ENCODE data around the gene GRIN2D.

GRIN2D gene

DNA sequence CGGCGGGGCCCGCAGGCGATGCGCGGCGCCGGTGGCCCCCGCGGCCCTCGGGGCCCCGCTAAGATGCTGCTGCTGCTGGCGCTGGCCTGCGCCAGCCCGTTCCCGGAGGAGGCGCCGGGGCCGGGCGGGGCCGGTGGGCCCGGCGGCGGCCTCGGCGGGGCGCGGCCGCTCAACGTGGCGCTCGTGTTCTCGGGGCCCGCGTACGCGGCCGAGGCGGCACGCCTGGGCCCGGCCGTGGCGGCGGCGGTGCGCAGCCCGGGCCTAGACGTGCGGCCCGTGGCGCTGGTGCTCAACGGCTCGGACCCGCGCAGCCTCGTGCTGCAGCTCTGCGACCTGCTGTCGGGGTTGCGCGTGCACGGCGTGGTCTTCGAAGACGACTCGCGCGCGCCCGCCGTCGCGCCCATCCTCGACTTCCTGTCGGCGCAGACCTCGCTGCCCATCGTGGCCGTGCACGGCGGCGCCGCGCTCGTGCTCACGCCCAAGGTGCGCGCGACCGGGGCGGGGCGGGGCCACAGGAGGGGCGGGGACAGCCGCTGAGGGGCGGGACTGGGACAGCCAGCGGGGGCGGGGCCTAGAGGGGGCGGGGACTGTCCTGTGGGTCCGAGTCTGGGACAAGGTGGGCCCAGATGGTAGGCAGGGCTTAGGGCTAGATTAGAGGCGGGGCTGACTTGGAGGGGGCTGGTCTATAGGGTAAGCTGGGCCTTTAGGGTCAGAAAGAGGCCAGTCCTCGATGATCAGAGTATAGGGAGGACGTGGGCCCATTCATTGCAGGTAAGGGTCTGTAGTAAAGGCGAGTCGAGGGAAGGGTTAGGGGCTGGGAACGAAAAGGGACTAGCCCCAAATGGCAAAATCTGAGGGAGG is 5.1 kb downstream of the GRIN2D start:
- peak; percentile 79 for DNase-seq

DNA sequence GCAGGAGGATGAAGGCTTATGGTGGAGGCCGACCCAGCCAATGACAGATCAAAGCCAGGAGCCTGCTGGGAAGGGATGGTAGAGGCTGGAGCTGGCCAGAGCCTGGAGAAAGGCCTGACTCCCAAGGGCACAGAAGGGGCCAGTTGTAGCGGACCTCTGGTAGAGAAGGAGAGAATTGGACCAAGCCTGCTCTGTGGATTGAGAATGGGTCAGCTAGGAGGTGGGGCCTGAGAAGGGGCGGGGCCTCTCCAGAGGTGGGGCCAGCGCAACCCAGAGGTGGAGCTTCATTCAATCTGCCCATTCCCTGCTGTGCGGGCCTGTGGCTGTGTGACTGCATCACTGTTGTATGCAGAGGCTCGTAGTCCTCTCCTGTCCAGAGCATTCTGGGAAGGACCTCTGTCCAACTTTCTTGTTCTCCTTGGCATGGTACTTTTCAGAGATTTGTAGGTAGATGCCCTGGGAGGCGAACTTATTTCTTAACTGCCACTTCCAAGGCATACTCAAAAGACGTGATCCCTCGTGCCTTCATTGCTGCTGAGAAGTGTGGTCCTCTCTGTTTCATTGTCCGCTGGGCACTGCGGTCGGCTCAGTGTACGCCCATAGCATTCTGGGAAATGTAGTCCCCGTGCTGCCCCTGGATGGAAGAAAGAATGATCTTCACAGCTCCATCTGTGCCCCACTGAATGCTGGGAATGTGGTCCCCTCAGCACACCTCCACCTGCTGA is 6.7 kb downstream of the GRIN2D start:
- no peak for DNase-seq

DNA sequence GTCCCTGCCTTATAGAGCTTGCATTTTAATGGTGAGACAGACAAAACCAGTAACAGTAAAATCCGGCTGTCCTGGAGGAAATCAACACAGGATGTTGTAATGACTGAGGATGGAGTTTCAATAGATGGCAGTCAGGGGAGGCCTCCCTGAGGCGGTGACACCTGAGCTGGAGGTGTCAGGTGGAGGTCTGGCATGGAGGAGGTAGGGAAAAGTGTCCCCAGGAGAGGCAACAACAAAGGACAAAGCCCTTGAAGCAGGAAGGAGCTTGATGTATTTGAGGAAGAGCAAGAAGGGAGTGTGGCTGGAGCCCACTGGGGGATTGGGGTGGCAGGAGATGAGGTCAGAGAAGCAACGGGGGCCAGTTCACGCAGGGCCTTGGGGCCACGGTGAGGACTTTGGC is 7.8 kb downstream of the GRIN2D start:
- no peak for DNase-seq

DNA sequence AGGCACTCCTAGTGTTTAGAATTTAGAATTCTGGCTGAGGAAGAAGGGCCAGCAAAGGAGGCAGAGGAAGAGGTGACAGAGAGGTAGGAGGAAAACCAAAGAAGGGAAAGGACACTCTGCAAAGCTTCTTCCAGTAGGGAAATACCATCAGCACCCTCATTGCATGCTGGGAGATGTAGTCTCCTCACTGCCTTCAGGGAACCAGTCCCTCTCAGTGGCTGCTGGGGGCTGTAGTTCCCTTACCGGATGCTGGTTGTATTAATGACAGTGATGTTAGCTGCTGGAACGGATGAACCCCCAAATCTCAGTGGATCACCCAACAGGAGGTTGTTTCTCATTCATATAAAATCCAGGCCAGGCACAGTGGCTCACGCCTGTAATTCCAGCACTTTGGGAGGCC is 10.1 kb downstream of the GRIN2D start:
- DNase-seq, result peak; percentile 41

DNA sequence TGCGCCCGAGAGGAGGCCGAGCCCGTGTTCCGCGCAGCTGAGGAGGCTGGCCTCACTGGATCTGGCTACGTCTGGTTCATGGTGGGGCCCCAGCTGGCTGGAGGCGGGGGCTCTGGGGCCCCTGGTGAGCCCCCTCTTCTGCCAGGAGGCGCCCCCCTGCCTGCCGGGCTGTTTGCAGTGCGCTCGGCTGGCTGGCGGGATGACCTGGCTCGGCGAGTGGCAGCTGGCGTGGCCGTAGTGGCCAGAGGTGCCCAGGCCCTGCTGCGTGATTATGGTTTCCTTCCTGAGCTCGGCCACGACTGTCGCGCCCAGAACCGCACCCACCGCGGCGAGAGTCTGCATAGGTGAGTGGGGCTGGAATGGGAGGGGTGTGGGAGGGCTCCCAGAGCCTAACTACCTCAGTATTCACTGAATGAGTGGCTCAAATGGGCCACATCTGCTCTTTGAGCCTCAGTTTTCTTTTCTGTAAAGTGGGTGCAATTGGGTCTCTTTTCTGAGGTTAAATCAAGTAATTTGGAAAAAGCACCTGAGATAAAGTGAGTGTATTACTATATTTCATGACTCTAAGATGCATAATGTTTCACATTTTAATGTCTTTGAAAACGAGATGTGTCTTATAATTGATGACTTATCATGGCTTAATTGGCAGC is 11.7 kb downstream of the GRIN2D start:
- no peak for DNase-seq

DNA sequence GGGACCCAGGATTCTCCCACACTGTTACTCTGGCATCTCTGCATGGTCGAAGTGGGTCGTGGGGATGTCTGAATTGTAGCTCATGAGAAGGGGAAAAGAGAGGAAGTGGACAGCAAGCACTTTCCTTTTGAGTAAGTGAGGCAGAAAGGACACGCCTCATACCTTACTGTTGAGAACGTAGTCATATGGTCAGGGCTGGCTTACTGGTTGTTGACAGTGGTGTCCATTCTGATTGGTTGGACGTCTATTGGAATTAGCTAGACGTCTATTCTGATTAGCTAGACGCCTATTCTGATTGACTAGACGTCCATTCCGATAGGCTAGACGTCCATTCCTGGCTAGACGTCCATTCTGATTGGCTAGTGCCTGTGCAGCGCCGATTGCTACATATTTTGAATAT is 12.4 kb downstream of the GRIN2D start:
- no peak for DNase-seq

DNA sequence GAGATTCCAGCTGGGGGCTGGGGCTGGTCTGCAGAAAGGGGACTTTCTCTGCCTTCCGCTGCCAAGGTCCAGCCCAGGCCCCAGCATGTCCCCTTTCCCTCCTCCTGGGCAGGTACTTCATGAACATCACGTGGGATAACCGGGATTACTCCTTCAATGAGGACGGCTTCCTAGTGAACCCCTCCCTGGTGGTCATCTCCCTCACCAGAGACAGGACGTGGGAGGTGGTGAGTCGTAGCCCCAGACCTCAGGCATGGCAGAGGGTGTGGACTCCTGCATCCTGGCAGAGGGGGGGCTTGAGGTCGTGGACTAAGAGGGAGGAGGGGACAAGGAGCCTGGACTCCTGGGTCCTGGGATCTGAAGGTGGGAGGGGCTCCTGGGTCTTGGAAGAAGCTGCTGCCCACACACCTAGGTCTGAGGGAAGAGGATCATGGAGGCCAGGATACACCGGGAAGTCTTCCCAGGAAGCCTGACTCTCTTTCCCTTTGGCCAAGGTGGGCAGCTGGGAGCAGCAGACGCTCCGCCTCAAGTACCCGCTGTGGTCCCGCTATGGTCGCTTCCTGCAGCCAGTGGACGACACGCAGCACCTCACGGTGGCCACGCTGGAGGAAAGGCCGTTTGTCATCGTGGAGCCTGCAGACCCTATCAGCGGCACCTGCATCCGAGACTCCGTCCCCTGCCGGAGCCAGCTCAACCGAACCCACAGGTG is 20.6 kb downstream of the GRIN2D start:
- DNase-seq, result no peak

DNA sequence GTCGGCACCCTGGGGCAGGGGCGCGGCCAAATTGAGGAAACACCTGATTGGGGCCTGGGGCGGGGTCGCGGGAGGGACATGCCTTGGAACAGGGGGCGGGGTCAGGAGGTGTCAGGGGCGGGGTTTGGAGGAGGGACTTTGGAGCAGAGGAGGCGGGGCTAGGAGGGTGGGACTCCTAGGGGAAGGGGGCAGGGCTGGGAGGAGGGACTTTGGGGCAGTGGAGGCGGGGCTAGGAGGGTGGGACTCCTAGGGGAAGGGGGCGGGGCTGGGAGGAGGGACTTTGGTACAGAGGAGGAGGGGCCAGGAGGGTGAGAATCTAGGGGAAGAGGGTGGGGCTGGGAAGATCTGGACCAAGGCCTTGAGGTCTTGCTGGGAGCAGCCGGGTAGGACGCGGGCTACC is 21.9 kb downstream of the GRIN2D start:
- DNase-seq, result no peak

DNA sequence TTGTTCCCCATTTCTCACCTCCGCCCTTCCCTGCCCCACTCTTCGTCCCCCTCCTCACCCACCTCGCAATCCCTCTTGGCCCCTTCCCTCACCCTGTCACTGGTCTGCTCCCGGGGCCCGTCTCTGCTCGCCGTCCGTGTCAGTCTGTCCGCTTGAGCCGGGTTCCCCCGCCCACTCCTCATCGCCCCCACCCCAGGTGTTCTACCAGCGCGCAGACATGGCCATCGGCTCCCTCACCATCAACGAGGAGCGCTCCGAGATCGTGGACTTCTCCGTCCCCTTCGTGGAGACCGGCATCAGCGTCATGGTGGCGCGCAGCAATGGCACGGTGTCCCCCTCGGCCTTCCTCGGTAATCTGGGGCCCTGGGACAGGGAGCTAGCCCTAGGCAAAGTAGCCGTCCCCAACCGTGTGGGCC is 22.3 kb downstream of the GRIN2D start:
- DNase-seq, result no peak

DNA sequence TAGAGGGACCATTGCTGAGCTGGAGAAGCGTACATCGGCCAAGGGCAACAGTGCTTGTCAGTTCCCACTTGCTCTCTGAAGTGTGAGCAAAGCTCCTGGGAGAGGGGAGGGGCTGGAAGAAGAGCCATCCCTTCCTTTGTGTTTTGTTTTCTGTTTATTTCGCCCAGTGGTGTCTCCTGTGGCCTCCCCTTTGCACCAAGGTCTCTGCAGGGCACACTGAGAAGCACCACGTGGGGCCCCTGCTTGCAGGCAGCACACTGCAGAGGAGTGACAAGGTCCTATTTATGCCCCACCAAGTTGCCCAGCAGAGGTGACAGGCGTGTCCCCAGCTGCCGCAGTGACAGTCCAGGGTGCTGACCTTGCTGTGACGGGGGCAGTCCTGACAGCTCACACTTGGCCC is 24.0 kb downstream of the GRIN2D start:
- no peak for DNase-seq

DNA sequence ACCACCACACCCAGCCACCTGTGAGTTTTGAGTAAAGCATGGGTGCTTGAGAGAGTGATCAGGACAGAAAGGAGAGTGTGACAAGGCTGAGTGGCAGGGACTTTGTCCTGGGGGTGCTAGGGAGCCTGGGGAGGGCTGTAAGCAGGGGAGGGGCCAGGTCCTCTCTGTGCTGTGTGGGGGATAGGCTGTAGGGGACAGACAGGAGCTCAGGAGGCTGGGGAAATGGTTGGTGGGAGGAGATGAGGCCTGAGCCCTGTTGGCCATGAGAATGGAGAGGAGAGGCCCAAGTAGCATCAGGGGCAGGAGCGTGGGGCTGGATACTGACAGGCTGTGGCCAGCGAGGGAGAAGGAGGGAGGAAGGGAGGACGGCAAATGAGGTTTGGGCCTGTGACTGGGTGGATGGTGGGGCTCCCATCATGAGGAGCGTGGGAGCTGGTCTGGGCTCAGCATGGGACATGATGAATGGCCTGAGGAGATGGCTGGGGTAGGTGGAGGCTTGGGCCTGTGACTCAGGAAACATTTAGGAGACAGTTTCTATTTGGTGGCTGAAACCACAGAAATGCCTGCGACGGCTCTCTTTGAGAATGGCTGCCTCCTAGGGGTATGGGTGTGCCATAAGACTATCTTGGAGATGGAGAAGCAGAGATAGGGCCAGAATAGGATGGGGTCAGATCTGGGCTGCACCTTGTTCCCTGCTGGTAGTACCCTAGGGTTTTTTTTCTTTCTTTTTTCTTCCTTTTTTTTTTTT is 25.0 kb downstream of the GRIN2D start:
- no peak for DNase-seq

DNA sequence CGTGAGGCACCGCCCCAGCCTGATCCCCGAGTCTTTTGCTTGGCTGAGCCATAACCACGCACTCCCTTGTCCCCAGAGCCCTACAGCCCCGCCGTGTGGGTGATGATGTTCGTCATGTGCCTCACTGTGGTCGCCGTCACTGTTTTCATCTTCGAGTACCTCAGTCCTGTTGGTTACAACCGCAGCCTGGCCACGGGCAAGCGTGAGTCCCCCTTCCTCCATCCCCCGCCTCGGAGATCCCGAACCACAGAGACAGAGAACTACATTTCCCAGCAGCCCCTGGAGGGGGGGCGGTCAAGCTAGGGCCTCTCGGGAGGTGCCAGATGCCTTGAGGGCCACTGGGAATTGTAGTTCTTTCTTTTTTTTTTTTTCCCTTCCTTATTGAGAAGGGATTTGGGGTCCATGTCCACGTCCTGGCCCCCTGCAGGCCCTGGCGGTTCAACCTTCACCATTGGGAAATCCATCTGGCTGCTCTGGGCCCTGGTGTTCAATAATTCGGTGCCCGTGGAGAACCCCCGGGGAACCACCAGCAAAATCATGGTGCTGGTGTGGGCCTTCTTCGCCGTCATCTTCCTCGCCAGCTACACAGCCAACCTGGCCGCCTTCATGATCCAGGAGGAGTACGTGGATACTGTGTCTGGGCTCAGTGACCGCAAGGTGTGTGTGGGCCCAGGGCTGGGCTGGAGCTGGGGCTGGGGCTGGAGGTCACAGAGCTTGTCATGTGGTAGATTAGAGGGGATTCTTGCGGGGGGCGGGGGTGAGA is 25.9 kb downstream of the GRIN2D start:
- DNase-seq, result no peak

DNA sequence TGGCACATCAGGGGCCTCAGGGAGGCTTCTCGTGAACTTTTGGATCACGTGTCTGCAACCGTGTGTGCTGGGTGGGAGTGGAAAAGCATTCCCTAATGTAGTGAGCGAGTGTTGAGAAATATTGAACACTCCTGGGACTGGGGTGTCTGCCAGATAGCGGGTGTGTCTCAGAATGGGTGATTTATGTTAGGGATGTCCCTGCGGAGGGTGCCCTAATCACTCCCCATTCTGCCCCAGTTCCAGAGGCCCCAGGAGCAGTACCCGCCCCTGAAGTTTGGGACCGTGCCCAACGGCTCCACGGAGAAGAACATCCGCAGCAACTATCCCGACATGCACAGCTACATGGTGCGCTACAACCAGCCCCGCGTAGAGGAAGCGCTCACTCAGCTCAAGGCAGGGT is 28.1 kb downstream of the GRIN2D start:
- no peak for DNase-seq

DNA sequence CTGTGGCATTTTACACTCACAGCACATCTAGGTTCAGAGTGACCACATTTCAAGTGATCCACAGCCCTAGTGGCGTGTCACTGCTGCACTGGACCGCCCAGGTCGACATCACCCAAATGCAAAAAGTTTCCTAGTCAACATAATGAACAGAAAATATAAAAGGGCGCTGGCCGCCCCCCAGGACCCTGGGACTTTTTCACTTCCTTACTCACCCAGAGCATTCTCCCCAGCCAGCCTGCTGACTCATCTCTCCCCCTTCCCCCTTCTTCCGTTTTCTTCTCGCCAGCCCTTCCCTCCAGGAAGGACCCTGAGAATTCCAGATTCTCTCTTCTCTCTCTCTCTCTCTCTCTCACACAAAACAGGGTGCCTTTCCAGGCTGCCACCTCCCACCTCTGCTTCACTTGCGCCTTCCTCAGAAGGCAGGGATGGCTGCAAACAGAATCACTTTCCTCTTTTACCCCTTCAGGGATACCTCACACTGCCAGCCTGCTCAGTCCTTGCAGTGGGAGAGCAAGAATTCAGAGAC is 31.3 kb downstream of the GRIN2D start:
- DNase-seq, result peak; percentile 15

DNA sequence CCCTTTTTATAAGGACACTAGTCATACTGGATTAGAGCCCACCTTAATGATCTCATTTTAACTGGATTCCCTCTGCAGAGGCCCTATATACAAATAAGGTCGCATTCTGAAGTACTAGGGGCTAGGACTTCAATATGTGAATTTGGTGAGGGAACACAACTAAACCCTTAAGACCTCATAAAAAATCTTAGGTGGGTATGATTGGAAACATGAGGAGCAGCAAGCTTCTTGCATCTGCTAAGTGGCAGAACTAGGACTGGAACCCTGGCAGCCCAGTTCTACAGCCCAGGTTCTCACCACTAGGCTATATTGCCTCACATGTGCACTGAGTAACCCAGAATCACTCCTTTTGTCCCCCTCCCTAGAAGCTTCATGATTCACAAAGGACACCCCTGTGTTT is 35.2 kb downstream of the GRIN2D start:
- no peak for DNase-seq

DNA sequence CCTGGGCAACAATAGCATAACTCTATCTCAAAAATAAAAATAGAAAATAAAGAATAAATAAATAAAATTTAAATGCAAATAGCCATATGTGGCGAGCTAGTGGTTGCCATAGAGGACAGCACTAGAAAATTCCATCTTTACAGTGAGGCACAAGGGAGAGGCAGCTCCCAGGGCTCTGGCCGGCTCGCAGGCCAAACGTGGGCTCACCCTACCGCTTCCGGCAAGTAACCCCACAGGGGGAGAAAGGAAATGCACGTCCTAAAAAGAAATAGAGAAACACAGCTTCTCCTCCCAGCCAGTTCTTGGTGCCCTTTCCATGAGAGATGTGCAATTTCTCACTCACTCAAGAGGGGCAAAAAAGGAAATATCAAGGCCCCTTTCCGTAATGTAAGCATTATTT is 39.9 kb downstream of the GRIN2D start:
- no peak for DNase-seq

DNA sequence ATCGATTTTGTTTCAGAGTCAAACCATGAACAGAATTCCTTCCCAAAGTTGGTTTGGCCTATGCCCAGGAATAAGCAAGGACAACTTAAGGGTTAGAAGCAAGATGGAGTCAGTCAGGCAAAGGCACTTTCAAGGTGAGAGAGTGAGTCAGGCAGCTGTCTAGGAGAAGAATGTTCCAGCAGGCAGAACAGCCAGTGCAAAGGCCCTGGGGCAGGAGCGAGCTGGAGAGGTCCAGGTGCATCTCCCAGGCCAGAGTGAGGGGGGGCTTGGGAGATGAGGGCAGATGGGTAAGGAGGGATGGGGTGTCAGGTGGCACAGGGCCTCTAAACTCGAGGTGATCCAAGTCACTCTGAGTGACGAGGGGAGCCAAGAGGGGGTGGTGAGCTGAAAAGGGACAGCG is 43.1 kb downstream of the GRIN2D start:
- DNase-seq, result no peak

DNA sequence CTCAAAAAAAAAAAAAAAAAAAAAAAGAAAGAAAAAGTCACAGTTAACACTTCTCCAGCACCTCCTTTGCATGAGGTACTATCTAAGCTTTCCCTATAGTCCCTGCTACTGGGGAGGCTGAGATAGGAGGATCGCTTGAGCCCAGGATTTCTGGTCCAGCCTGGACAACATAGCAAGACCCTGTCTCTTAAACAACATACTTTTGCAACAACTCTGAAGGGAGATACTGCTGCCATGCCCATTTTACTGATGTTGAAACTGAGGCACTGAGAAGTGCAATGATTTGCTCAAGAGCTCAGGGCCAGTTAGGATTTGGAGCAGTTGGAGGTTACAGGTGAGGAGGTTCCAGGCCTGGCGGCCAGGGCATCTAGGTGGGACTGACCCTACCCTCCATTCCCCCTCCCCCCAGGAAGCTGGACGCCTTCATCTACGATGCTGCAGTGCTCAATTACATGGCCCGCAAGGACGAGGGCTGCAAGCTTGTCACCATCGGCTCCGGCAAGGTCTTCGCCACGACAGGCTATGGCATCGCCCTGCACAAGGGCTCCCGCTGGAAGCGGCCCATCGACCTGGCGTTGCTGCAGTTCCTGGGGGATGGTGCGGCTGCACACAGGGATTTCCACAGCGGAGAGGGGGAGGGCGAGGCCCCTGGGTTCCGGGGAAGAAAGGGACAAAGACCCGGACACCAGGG is 48.0 kb downstream of the GRIN2D start:
- no peak for DNase-seq

DNA sequence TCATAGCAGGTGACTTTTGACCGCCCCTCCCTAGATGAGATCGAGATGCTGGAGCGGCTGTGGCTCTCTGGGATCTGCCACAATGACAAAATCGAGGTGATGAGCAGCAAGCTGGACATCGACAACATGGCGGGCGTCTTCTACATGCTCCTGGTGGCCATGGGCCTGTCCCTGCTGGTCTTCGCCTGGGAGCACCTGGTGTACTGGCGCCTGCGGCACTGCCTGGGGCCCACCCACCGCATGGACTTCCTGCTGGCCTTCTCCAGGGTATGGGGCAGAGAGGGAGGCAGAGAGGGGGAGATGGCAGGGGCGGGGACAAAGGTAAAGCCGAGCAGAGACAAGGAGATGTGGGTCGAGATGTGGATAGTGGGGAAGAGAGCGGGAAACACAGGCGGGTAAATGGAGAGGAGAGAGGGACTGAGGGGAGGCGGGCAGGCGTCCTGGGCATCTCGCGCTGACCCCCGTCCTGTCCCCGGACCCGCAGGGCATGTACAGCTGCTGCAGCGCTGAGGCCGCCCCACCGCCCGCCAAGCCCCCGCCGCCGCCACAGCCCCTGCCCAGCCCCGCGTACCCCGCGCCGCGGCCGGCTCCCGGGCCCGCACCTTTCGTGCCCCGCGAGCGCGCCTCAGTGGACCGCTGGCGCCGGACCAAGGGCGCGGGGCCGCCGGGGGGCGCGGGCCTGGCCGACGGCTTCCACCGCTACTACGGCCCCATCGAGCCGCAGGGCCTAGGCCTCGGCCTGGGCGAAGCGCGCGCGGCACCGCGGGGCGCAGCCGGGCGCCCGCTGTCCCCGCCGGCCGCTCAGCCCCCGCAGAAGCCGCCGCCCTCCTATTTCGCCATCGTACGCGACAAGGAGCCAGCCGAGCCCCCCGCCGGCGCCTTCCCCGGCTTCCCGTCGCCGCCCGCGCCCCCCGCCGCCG is 48.9 kb downstream of the GRIN2D start:
- DNase-seq, result no peak

DNA sequence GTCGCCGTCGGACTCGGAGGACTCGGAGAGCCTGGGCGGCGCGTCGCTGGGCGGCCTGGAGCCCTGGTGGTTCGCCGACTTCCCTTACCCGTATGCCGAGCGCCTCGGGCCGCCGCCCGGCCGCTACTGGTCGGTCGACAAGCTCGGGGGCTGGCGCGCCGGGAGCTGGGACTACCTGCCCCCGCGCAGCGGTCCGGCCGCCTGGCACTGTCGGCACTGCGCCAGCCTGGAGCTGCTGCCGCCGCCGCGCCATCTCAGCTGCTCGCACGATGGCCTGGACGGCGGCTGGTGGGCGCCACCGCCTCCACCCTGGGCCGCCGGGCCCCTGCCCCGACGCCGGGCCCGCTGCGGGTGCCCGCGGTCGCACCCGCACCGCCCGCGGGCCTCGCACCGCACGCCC is 49.8 kb downstream of the GRIN2D start:
- DNase-seq, result no peak
